H1 (cell line): ENCODE data around the gene ACOT2.
"Not testable (repeated sequence)": the region's sequence is repeated elsewhere in the genome, so short reads cannot be mapped to it uniquely, and the experiment has no call there.

Source experiments
- CREB1 ChIP-seq: IDR thresholded peaks from 2 replicates; pipeline ENCODE4 v1.6.1; 2012; ENCODE audit warnings: inconsistent platforms
- GABPA ChIP-seq: IDR thresholded peaks from 2 replicates; pipeline ENCODE4 v1.6.1; 2011; ENCODE audit warnings: mild to moderate bottlenecking, low read length, moderate library complexity, borderline replicate concordance; ENCODE audit not compliant: insufficient read depth
- TCF12 ChIP-seq: IDR thresholded peaks from 2 replicates; pipeline ENCODE4 v1.6.1; 2011; ENCODE audit warnings: low read depth, mild to moderate bottlenecking, low read length
- USF2 ChIP-seq: IDR thresholded peaks from 2 replicates; pipeline ENCODE4 v1.6.1; 2011; ENCODE audit warnings: low read length, improper control_type of control experiment

DNA sequence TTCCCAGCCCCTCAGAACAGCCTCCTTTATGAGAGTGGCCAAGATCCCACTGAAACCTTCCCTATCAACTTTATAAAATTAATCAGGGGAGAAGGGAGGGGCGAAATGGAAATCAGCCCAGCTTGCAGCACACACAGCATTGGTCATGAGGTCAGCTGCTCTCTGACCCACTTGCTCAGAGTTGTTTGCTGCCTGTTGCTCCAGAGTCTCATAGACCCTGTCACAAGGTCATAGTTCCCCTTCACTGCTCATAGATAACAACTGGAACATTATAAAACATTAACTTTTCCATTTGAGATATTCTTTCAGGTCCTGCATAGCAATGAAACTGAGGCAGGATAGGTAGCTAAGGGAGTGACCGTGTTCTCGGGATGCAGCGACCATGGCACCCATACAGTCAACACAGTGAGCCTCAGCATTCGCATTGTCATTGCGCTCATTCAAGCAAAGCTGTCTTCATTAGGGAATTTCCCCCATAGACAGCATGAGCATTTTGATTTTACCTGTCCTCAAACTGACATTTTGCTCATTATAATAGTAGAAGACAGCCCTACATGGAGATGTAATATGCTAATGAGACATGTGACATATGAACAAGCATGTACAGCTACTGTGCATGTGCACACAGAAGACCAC, 19.0 kb upstream of the ACOT2 start:
- not testable (repeated sequence) for TF ChIP-seq CREB1, USF2, TCF12, GABPA
